GM12878 (cell line): ENCODE data around the gene C6orf62. TPM values are rescaled to one million over a fixed set of nuclear protein-coding genes. Genes with fewer than 3 reads are reported as not detected.

ENCODE experiments used
- ATAC-seq: fragments of 200-7000 bp; cut with Tn5 transposase; 3 replicates; pipeline ENCODE4 v1.9.1; 2020; ENCODE audit warnings: mild to moderate bottlenecking, moderate library complexity
- BruUV-seq: library from RNA; stranded (reverse); fragments of 400-500 nt; replicated peaks from 2 replicates; lab custom pipeline; 2021; lab: Mats Ljungman, UMichigan
- CTCF ChIA-PET: fragments of 300-600 bp; sonication (Branson Sonifier 250); formaldehyde crosslinking; extraction: SDS; loops from one replicate; lab custom pipeline; 2021; ENCODE audit warnings: inconsistent platforms; lab: Yijun Ruan, JAX
- POLR2A ChIA-PET: fragments of 350-600 bp; formaldehyde crosslinking; extraction: SDS; loops from one replicate; lab custom pipeline; 2021; ENCODE audit warnings: inconsistent platforms; lab: Charles Lee
- RAD21 ChIA-PET: fragments of 300-600 bp; sonication (Branson Sonifier 250); formaldehyde crosslinking; loops from one replicate; lab custom pipeline; 2023; ENCODE audit warnings: antibody characterized with exemption; ENCODE audit not compliant: unreplicated experiment; lab: Charles Lee
- SMC1A ChIA-PET: fragments of 300-600 bp; sonication (Branson Sonifier 250); formaldehyde crosslinking; loops from one replicate; lab custom pipeline; 2023; ENCODE audit not compliant: unreplicated experiment, uncharacterized antibody; lab: Charles Lee
- DNase-seq: peaks from one replicate; pipeline ENCODE4 v3.0.0-alpha.2; 2011; ENCODE audit warnings: low read depth, low spot score
- FAIRE-seq: peaks from 3 replicates; lab custom pipeline; 2011; peaks lifted over from hg19 to GRCh38; lab: Jason Lieb, UNC
- H2AFZ ChIP-seq: 2 replicates; pipeline ENCODE4 v1.6.0; 2011; ENCODE audit warnings: low read depth, low read length, control low read depth; ENCODE audit not compliant: control insufficient read depth
- H3K27ac ChIP-seq: 2 replicates; pipeline ENCODE4 v1.5.1; 2011; ENCODE audit warnings: control low read depth; ENCODE audit not compliant: control insufficient read depth, insufficient read depth
- H3K27me3 ChIP-seq, 2 experiments: replicated peaks in 1 of 2; 2 replicates each; pipeline versions ENCODE4 v1.6.0 to v1.6.1; 2011; ENCODE audit warnings: low read length in 1 of 2; ENCODE audit not compliant: control insufficient read depth in 2 of 2, insufficient read depth in 2 of 2
- H3K36me3 ChIP-seq, 2 experiments: 2 replicates each; pipeline ENCODE4 v1.5.1; 2011; ENCODE audit warnings: low read length in 1 of 2; ENCODE audit not compliant: control insufficient read depth in 2 of 2, insufficient read depth in 2 of 2
- H3K4me1 ChIP-seq: 2 replicates; pipeline ENCODE4 v1.6.1; 2011; ENCODE audit warnings: mild to moderate bottlenecking, low read length, moderate library complexity, mixed read lengths; ENCODE audit not compliant: control insufficient read depth, insufficient read depth
- H3K4me2 ChIP-seq: 2 replicates; pipeline ENCODE4 v1.6.0; 2011; ENCODE audit warnings: control low read depth; ENCODE audit not compliant: control insufficient read depth, insufficient read depth
- H3K4me3 ChIP-seq: fragments of 200-600 bp; sonication (generic); 2 replicates; pipeline ENCODE4 v1.5.1; 2016
- H3K79me2 ChIP-seq: 2 replicates; pipeline ENCODE4 v1.6.0; 2011; ENCODE audit warnings: low read length; ENCODE audit not compliant: control insufficient read depth, insufficient read depth
- H3K9ac ChIP-seq: 2 replicates; pipeline ENCODE4 v1.8.0; 2011; ENCODE audit warnings: low read length, control low read depth, mixed read lengths; ENCODE audit not compliant: control insufficient read depth, insufficient read depth
- H3K9me3 ChIP-seq: replicated peaks from 3 replicates; pipeline ENCODE4 v1.5.1; 2011; ENCODE audit warnings: mild to moderate bottlenecking, low read length; ENCODE audit not compliant: control insufficient read depth, insufficient read depth
- H4K20me1 ChIP-seq: 2 replicates; pipeline ENCODE4 v1.6.0; 2011; ENCODE audit not compliant: control insufficient read depth, insufficient read depth
- NFYB ChIP-seq: IDR thresholded peaks from 2 replicates; pipeline ENCODE4 v1.6.1; 2011; ENCODE audit warnings: low read depth, mild to moderate bottlenecking, low read length, improper control_type of control experiment, moderate library complexity; ENCODE audit not compliant: insufficient read depth
- PAX5 ChIP-seq: IDR thresholded peaks from 2 replicates; pipeline ENCODE4 v1.6.1; 2011; ENCODE audit warnings: low read depth, low read length, borderline replicate concordance
- POLR2AphosphoS5 ChIP-seq: IDR thresholded peaks from 2 replicates; pipeline ENCODE4 v1.6.1; 2011; ENCODE audit warnings: mild to moderate bottlenecking, low read length, inconsistent platforms
- SIX5 ChIP-seq: IDR thresholded peaks from 2 replicates; pipeline ENCODE4 v1.6.1; 2011; ENCODE audit warnings: mild to moderate bottlenecking, low read depth, low read length, moderate library complexity; ENCODE audit not compliant: severe bottlenecking
- TBL1XR1 ChIP-seq: IDR thresholded peaks from 2 replicates; pipeline ENCODE4 v1.6.1; 2012; ENCODE audit warnings: low read depth, low read length, improper control_type of control experiment
- TCF12 ChIP-seq: IDR thresholded peaks from 2 replicates; pipeline ENCODE4 v1.6.1; 2011; ENCODE audit warnings: low read depth, mild to moderate bottlenecking, low read length
- ZNF217 ChIP-seq: fragments of 450-650 bp; IDR thresholded peaks from 2 replicates; pipeline ENCODE4 v1.6.1; 2017; ENCODE audit warnings: antibody characterized with exemption, mild to moderate bottlenecking
- WGBS: methylation state at CpG from one replicate; pipeline ENCODE4 v1.1.6; 2016; ENCODE audit warnings: low lambda C conversion rate; ENCODE audit not compliant: insufficient replicate concordance, insufficient coverage; ENCODE audit errors: missing lambda C conversion rate; 5-methylcytosine and 5-hydroxymethylcytosine counted together
- in situ Hi-C: fragments of 300-500 bp; cut with MboI; formaldehyde crosslinking; loops from 9 replicates; pipeline ENCODE4 v1.14.3; 2018; ENCODE audit warnings: mixed read lengths
- intact Hi-C: fragments of 100-400 bp; cut with micrococcal nuclease; formaldehyde crosslinking; loops from one replicate; pipeline ENCODE4 v1.14.2; 2022; ENCODE audit not compliant: unreplicated experiment
- polyA plus RNA-seq, 11 experiments: library from polyadenylated mRNA; depleted of rRNA in 4 of 11; unstranded in 6 of 11; stranded (reverse) in 5 of 11; fragments of >200 nt; fragmentation: Nextera tagmentation in 4 of 11; fragmentation: Illumina TruSeq in 1 of 11; extraction: Ambion mirVana in 4 of 11; extraction: Trizol in 1 of 11; gene quantifications; 1 replicate in 1 of 11; 2 replicates in 10 of 11; pipeline versions ENCODE4 v1.2.1 to v1.2.3, GENCODE V29; 2011 to 2016; ENCODE audit warnings: inconsistent platforms in 2 of 11, missing spikeins in 2 of 11, low read depth in 1 of 11
- total RNA-seq, 4 experiments: library from RNA; depleted of rRNA in 3 of 4; stranded (reverse); fragments of >200 nt in 3 of 4; fragmentation: Illumina TruSeq in 1 of 4; extraction: Trizol in 1 of 4; gene quantifications; 2 replicates each; pipeline versions ENCODE4 v1.2.1 to v1.2.3, GENCODE V29; 2013 to 2021
- TF ChIP-seq, protein P1 (sequence below): IDR thresholded peaks from 2 replicates; pipeline ENCODE4 v1.6.1; 2012; ENCODE audit warnings: mild to moderate bottlenecking, low read depth, low read length

Gene C6orf62
- total and polyA plus RNA-seq, 10 of the 15 experiments (the other 5 are each of a cell fraction or from before 2014, with no cell fraction given), result 55.6 to 565 (median 126) TPM

GRCh38 chr6:24709014-24709711 lies 9.8 kb downstream of the C6orf62 start:
- ChIA-PET SMC1A (interaction anchor here (0.6 to 0.9 kb wide), 2 partner anchors 7 to 409 kb away, joined by 3 to 4 read pairs; no protein-coding TSS in a partner anchor), CTCF (interaction anchor here (0.8 to 1.7 kb wide), 3 partner anchors 57 to 188 kb away, joined by 3 read pairs; no protein-coding TSS in a partner anchor), RAD21 (no interaction called here), POLR2A (no interaction called here)
- H3K4me2 ChIP-seq, result no peak overlapping the region
- no peak overlapping the region for H3K9ac ChIP-seq
- no peaks in the 10 kb centered on the region for H3K9me3 ChIP-seq
- no peak for ATAC-seq
- DNase-seq, result no peak
- H4K20me1 ChIP-seq, result 0 out of 2 replicates have a peak, but pooled peaks cover 4% of the 10 kb centered on the region
- intact Hi-C loops, result no loop called here
- BruUV-seq, result no TSS peak
- peaks cover 7 to 47% of the 10 kb centered on the region in 2 experiments for H3K36me3 ChIP-seq
- no peak for FAIRE-seq
- no peak overlapping the region for H3K27ac ChIP-seq
- no peak overlapping the region for H3K4me3 ChIP-seq
- peaks cover 29% of the 10 kb centered on the region for H3K79me2 ChIP-seq
- H3K4me1 ChIP-seq, result no peaks in the 10 kb centered on the region
- TF ChIP-seq POLR2AphosphoS5 (peak; percentile 25; the same call in 1 of the 2 replicates), TBL1XR1 (no peak), TCF12 (no peak), ZNF217 (no peak), SIX5 (no peak), NFYB (no peak), PAX5 (no peak)
- TF ChIP-seq, protein P1, sequence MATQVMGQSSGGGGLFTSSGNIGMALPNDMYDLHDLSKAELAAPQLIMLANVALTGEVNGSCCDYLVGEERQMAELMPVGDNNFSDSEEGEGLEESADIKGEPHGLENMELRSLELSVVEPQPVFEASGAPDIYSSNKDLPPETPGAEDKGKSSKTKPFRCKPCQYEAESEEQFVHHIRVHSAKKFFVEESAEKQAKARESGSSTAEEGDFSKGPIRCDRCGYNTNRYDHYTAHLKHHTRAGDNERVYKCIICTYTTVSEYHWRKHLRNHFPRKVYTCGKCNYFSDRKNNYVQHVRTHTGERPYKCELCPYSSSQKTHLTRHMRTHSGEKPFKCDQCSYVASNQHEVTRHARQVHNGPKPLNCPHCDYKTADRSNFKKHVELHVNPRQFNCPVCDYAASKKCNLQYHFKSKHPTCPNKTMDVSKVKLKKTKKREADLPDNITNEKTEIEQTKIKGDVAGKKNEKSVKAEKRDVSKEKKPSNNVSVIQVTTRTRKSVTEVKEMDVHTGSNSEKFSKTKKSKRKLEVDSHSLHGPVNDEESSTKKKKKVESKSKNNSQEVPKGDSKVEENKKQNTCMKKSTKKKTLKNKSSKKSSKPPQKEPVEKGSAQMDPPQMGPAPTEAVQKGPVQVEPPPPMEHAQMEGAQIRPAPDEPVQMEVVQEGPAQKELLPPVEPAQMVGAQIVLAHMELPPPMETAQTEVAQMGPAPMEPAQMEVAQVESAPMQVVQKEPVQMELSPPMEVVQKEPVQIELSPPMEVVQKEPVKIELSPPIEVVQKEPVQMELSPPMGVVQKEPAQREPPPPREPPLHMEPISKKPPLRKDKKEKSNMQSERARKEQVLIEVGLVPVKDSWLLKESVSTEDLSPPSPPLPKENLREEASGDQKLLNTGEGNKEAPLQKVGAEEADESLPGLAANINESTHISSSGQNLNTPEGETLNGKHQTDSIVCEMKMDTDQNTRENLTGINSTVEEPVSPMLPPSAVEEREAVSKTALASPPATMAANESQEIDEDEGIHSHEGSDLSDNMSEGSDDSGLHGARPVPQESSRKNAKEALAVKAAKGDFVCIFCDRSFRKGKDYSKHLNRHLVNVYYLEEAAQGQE, result no peak
- no peak overlapping the region for H2AFZ ChIP-seq
- in situ Hi-C loops, result loop anchor here (25.0 kb wide), 1 partner anchor 647 kb away; no protein-coding TSS in a partner anchor
- WGBS, result 74% methylated on average over 4 of the region's 4 CpGs
- no peaks in the 10 kb centered on the region for H3K27me3 ChIP-seq
